H54 (cell line): ENCODE data around the gene NEURL1.

Experiments
- DNase-seq: peaks from one replicate; pipeline ENCODE4 v3.0.0; 2011; ENCODE audit warnings: low spot score, mixed read lengths; ENCODE audit not compliant: insufficient read length
- FAIRE-seq: peaks from 3 replicates; lab custom pipeline; 2011; peaks lifted over from hg19 to GRCh38; lab: Jason Lieb, UNC
- POLR2A ChIP-seq: IDR thresholded peaks from 2 replicates; pipeline ENCODE4 v1.6.1; 2011; ENCODE audit warnings: low read depth, mild to moderate bottlenecking, low read length

Gene NEURL1, protein sequence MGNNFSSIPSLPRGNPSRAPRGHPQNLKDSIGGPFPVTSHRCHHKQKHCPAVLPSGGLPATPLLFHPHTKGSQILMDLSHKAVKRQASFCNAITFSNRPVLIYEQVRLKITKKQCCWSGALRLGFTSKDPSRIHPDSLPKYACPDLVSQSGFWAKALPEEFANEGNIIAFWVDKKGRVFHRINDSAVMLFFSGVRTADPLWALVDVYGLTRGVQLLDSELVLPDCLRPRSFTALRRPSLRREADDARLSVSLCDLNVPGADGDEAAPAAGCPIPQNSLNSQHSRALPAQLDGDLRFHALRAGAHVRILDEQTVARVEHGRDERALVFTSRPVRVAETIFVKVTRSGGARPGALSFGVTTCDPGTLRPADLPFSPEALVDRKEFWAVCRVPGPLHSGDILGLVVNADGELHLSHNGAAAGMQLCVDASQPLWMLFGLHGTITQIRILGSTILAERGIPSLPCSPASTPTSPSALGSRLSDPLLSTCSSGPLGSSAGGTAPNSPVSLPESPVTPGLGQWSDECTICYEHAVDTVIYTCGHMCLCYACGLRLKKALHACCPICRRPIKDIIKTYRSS

DNA sequence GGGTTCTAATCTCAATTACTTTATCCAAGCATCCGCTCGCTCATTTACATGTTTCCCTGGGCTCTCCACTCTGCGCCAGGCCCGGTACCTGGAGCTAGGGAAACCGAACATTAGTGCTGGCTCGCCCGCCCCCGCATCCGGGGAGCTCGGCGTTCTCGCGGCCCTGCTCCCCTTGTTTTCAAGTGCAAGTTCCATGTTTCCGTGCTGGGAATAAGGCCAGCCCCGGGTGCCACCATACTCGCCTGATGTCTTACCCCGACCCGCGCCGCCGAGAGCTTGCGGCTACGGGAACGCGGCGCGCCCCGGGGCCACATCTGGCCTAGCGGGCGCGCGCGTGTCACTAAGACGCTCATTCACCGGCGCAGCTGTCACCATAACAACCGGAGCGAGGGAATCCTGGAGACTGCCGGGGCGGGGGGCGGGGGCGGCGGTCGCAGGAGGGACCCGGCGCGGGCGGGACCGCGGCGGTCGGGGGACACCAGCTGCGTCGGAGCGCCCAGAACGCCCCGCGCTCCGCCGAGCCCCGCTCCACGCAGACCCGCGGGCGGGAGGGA lies at the start of gene NEURL1:
Gene NEURL1, plus strand, starts transcription at position 344 of the 554 bp plus-strand sequence. CDS start 683 bp downstream, outside the sequence.
- TF ChIP-seq POLR2A: no peak
- DNase-seq: no peak
- no peak for FAIRE-seq

DNA sequence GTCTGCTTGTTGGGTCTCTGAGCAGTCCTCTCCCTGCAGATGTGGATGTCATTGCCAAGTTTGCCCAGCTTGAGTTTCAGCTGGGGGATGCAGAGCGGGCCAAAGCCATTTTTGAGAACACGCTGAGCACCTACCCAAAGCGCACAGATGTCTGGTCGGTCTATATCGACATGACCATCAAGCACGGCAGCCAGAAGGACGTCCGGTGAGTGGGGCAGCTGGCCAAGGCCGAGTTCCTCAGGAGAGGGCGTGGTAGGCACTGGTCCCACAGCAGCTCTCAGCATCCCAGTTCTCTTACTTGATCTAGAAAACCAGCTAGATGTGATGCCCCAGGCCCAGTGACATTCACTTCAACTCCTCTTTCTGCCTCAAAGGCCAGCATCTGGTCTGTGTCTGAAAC lies 49.0 kb upstream of the NEURL1 start:
- FAIRE-seq: no peak
- no peak for DNase-seq
- TF ChIP-seq POLR2A: no peak

DNA sequence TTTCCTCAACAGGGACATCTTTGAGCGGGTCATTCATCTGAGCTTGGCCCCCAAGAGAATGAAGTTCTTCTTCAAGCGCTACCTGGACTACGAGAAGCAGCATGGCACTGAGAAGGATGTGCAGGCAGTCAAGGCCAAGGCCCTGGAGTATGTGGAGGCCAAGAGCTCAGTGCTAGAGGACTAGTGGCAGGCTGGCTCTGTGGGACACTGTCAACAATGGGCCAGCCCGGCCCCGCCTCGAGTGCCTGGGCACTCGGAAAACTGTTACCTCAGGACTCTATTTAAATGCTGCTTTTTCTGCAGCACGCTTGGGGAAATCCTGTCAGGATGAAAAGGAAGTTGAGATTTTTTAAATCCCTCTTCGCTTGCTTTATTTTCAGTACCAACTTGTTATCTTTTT lies 48.1 kb upstream of the NEURL1 start:
- FAIRE-seq (no peak), DNase-seq (no peak)
- no peak for TF ChIP-seq POLR2A

DNA sequence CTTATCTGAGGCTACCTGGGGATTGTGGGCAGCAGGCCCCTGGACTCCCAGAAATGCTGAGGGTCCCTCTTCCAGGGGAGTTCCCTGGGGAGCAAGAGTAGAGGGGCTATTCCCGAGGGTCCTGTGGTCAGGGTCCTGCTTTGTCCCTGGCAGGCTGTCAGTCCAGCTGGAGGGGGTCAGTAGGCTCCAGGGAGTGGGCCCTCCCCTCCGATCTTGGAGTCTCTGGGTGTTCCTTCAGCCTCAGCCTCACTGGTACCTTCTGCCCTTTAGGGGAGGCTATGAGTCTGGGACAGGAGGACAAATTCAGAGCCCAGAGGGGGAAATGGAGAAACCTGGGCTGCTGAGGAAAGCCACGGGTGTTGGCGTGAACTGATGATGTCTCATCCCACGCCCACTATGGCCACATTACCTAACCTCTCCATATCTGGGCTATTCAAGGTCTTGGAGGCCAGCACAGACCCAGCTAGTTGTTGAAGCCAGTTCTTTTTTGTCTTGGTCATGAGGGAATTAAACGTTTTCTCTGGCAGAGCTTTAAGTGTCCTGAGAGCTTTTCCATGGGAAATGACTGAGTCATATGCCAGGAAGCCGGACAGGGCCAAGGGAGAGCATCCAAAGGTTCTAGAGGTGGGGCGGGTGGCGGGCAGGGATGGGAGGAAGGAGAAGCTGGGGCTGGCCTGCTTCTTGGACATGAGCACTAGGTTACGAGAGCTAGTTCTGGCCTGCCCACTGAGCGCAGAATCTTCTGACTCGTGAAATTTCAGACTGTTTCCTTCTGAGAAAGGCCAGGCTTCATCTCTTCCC lies 47.5 kb upstream of the NEURL1 start:
- TF ChIP-seq POLR2A: no peak
- peak; percentile 43 for DNase-seq

GRCh38 chr10:103447187-103447586 lies 46.3 kb upstream of the NEURL1 start:
- DNase-seq (no peak), FAIRE-seq (no peak)
- TF ChIP-seq POLR2A: no peak

More for the DNA sequence above, 47.5 kb upstream of the NEURL1 start:
- no peak for FAIRE-seq

- no peak for TF ChIP-seq POLR2A
- no peak for FAIRE-seq
- DNase-seq: peak; percentile 74
Measured at GRCh38 chr10:103448746-103449145, 44.8 kb upstream of the NEURL1 start.

DNA sequence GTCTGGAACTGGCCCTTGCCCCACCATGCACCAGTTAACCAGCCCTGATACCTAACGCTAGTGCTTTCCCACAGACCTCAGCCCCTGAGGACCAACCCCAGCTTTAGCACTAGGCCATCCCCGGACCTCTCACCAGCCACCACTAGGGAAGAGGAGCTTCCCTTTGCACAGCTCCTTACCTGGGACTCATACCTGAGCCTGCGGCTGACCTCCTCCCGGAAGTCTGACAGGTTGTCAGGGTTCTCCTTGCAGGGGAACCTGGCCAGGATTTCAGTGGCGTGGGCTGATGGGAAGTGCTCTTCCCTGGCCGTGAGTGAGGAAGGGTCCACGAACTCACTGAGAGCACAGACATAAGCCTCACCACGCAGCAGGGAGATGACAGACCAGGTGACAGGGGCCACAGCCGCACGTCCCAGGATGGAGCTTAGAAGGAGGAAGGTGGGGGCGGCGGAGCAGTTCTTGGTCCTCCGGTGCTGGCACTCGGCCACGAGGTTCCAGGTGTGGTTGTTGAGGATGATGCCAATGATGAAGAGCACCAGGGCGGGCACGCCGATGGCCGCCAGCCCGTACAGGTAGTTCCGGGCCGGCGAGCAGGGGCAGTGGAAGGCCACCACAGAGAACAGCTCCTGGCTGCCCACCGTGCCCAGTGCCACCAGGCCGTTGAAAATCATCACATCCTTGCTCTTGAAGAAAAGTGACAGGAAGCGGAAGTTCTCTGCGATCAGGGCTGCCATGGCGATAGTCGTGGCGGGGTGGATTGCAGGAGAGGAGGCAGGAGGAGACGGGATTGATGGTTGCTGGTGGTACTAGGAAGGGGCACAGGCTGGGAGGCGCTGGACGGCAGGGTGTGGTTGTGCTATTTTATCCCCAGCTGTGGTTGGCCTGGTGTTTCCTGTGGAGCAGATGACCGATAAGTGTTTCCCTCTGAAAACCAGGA lies 44.0 kb upstream of the NEURL1 start:
- DNase-seq: no peak
- no peak for TF ChIP-seq POLR2A
- FAIRE-seq: no peak

DNA sequence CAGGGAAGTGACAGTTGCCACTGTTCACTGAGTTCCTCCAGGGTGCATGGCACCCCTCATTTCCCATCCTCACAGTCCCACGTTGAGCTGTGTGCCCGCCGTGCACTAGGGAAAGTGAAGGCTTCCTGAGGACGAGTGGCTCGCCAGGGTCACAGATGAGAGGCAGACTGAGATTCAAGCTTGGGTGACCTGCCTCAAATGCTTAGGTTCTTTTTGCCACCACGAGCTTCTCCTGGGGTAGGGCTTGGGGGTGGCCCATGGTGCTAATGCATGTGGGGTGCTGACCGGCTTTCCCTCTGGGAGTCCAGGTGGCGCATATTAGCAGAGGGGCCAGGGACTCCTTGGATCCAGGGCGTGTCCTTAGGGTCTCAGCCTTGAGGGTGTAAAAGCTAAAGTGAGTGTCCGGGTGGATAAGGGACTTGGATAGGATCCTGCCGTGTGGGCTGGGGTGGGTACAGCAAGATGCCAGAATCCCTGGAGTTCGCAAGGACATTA lies 43.3 kb upstream of the NEURL1 start:
- no peak for TF ChIP-seq POLR2A
- DNase-seq (no peak), FAIRE-seq (no peak)

DNA sequence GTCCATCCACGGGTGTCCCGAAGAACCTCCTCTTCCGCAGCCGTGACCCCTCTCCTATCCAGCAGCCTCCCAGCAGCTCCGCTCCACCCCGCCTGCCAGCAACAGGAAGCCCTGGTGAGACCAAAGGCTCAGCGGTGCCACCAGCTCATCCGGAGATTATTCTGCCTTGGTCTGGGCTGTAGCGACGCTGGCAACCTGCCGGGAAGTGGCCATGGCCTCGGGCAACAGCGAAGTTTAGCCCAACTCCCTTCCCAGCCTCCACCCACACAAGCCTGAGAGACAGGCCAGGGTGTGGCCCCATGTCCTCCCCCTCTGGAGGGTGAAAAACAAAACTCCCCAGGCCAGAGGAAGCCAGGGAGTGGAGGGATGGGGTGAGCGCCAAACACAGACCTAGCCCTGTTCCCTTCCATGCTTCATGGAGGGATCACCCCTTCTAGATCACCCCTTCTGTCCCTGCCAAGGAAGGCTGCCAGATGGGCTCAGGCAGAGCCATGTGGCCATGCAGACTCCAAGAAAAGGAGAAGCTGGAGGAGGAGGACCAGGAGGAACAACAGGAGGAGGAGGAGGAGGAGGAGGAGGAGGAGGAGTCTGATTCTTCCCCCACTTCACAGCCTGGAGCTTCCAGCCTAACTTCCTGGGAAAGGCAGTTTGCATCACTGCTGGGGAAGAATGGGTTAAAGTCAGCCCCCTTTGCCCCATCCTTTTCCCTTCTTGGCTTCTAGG lies 42.3 kb upstream of the NEURL1 start:
- DNase-seq (peak; percentile 87), FAIRE-seq (no peak)
- TF ChIP-seq POLR2A: 0 out of 2 replicates have a peak, but pooled peaks have one; percentile 35

- peak; percentile 64 for TF ChIP-seq POLR2A
- peak; percentile 84 for DNase-seq
- no peak for FAIRE-seq
Measured at GRCh38 chr10:103451831-103452505, 41.5 kb upstream of the NEURL1 start, which contains the start of gene CALHM2. CALHM2 (minus strand) TSS chr10:103452370; CDS start chr10:103449941, 2,429 bp downstream.

- no peak for TF ChIP-seq POLR2A
- FAIRE-seq (no peak), DNase-seq (no peak)
Measured at GRCh38 chr10:103452506-103453230, 40.8 kb upstream of the NEURL1 start.
